Measurements from ENCODE around the gene PLA2G4D.

PLA2G4D gene

GRCh38 chr15:42094512-42094963 is at the start of gene PLA2G4D:
Gene PLA2G4D (minus strand): TSS chr15:42094562. CDS start chr15:42094459, 103 bp downstream.
- DNase-seq = peak; percentile 35

GRCh38 chr15:42143356-42143755 is 49.0 kb upstream of the PLA2G4D start:
- no peak for DNase-seq

- no peak for DNase-seq
These were observed 47.7 kb upstream of the PLA2G4D start for GRCh38 chr15:42141795-42142667.

GRCh38 chr15:42141246-42141645 is 46.9 kb upstream of the PLA2G4D start:
- no peak for DNase-seq

GRCh38 chr15:42140383-42141070 is 46.2 kb upstream of the PLA2G4D start:
- peak; percentile 36 for DNase-seq

- DNase-seq = no peak
These were observed 45.2 kb upstream of the PLA2G4D start for GRCh38 chr15:42139596-42139995.

- DNase-seq = peak; percentile 16
These were observed 44.6 kb upstream of the PLA2G4D start for GRCh38 chr15:42138968-42139386.

GRCh38 chr15:42138411-42138810 is 44.0 kb upstream of the PLA2G4D start:
- no peak for DNase-seq

GRCh38 chr15:42137461-42138261 is 43.3 kb upstream of the PLA2G4D start:
- peak; percentile 47 for DNase-seq

- DNase-seq = no peak
These were observed 42.2 kb upstream of the PLA2G4D start for GRCh38 chr15:42136513-42136912.

- DNase-seq = no peak
These were observed 41.0 kb upstream of the PLA2G4D start for GRCh38 chr15:42135351-42135750.

GRCh38 chr15:42134617-42135245 is 40.4 kb upstream of the PLA2G4D start:
- no peak for DNase-seq

- peak; percentile 62 for DNase-seq
These were observed 39.6 kb upstream of the PLA2G4D start for GRCh38 chr15:42133886-42134502.

GRCh38 chr15:42133356-42133755 is 39.0 kb upstream of the PLA2G4D start:
- DNase-seq = no peak

- DNase-seq = peak; percentile 59
These were observed 37.8 kb upstream of the PLA2G4D start for GRCh38 chr15:42131826-42132806.

GRCh38 chr15:42131006-42131405 is 36.6 kb upstream of the PLA2G4D start:
- no peak for DNase-seq

GRCh38 chr15:42130246-42130986 is 36.1 kb upstream of the PLA2G4D start:
- no peak for DNase-seq

- DNase-seq = no peak
These were observed 35.0 kb upstream of the PLA2G4D start for GRCh38 chr15:42129364-42129763.

GRCh38 chr15:42128476-42128875 is 34.1 kb upstream of the PLA2G4D start:
- DNase-seq = no peak

- DNase-seq = no peak
These were observed 29.2 kb upstream of the PLA2G4D start for GRCh38 chr15:42123546-42123945.
